Measurements from ENCODE around the gene TRERF1. TPM values are rescaled to one million over a fixed set of nuclear protein-coding genes. Genes with fewer than 3 reads are reported as not detected.
A peak's percentile ranks its signal among the peaks of the same experiment; 100 is the strongest.

TRERF1 gene
- polyA plus RNA-seq, 1 donor (not counting 4 experiments of a cell fraction or from before 2014, with no cell fraction given), result 4.8 TPM

DNA sequence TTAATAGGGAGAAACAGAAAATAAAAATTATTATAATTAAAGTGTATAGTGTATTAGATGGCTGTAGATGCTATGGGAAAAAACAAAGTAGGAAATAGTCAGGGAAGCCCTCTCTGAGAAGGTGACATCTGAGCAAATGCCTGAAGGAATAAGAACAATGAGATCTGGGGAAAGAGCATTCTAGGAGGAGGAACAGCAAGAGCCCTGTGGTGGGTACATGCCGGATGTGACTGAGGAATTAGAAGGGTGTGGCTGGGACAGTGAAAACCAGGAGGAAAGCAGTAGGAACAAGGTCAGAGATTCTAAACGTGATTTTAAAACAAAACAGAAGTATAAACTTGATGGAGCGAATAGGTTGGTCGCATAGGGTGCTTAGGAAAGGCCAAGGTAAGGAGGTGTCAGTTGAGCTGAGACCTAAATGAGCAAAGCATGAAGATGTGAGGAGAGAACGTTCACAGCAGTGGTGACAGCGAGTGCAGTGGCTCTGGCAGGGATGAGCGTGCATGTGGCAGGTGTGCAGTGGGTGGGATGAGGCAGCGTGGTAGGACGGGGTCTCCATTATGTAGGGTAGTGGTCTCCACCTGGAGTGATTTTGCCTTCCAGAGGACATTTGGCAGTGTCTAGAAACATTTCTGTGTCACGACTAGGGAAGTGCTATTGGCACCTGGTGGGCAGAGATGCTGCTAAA is 137.0 kb downstream of the TRERF1 start:
- dilution Hi-C loops (cut with MboI; ENCODE audit: extremely low pct_ligation_motif_present, low sequenced_read_pairs), result no loop called here
- H3K4me2 ChIP-seq (ENCODE audit: control insufficient read depth, extremely low read depth, insufficient read depth, low read depth, low read length), result peak overlapping the region; percentile 68
- TF ChIP-seq, protein P1, sequence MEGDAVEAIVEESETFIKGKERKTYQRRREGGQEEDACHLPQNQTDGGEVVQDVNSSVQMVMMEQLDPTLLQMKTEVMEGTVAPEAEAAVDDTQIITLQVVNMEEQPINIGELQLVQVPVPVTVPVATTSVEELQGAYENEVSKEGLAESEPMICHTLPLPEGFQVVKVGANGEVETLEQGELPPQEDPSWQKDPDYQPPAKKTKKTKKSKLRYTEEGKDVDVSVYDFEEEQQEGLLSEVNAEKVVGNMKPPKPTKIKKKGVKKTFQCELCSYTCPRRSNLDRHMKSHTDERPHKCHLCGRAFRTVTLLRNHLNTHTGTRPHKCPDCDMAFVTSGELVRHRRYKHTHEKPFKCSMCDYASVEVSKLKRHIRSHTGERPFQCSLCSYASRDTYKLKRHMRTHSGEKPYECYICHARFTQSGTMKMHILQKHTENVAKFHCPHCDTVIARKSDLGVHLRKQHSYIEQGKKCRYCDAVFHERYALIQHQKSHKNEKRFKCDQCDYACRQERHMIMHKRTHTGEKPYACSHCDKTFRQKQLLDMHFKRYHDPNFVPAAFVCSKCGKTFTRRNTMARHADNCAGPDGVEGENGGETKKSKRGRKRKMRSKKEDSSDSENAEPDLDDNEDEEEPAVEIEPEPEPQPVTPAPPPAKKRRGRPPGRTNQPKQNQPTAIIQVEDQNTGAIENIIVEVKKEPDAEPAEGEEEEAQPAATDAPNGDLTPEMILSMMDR (optimal IDR thresholded peaks at IDR 0.05 in 1 of 3, IDR thresholded peaks at IDR 0.05 in 1 of 3, conservative IDR thresholded peaks at IDR 0.05 in 1 of 3; ENCODE audit: extremely low read depth in 1 of 3, insufficient read depth in 2 of 3, low read length in 3 of 3), result no peak
- TF ChIP-seq EZH2 (IDR thresholded peaks at IDR 0.05; ENCODE audit: low read length), result no peak
- DNase-seq (ENCODE audit: low read depth, low spot score) (no peak), FAIRE-seq (peak; percentile 72)
- peaks cover 2% of the 10 kb centered on the region for H3K79me2 ChIP-seq (ENCODE audit: control insufficient read depth, insufficient read depth, low read length)
- H3K9me1 ChIP-seq (ENCODE audit: control insufficient read depth, extremely low read depth, insufficient read depth, low read length), result no peaks in the 10 kb centered on the region
- H3K4me3 ChIP-seq (ENCODE audit: control insufficient read depth in 2 of 3, extremely low read depth in 1 of 3, insufficient read depth in 2 of 3, low read depth in 1 of 3, low read length in 3 of 3), result no peak overlapping the region
- H3K36me3 ChIP-seq (ENCODE audit: control insufficient read depth in 2 of 2, extremely low read depth in 1 of 2, insufficient read depth in 2 of 2, low read length in 2 of 2), result peaks cover 0 to 11% of the 10 kb centered on the region in 2 experiments
- H3K27me3 ChIP-seq (ENCODE audit: control insufficient read depth, extremely low read depth, insufficient read depth, low read length), result no peaks in the 10 kb centered on the region
- H3K9ac ChIP-seq (ENCODE audit: control insufficient read depth, extremely low read depth, insufficient read depth, low read length), result no peak overlapping the region
- H3K27ac ChIP-seq (ENCODE audit: control insufficient read depth, insufficient read depth, low read length), result peak overlapping the region; percentile 61
- H3K4me1 ChIP-seq (ENCODE audit: control insufficient read depth, extremely low read depth, insufficient read depth, low read length), result peaks cover 35% of the 10 kb centered on the region
- no peaks in the 10 kb centered on the region for H3K9me3 ChIP-seq (ENCODE audit: control insufficient read depth, low read depth, low read length)
- no peak overlapping the region for H2AFZ ChIP-seq (ENCODE audit: control insufficient read depth, low read length)
- H4K20me1 ChIP-seq (ENCODE audit: control insufficient read depth, extremely low read depth, insufficient read depth, low read length), result no peaks in the 10 kb centered on the region

DNA sequence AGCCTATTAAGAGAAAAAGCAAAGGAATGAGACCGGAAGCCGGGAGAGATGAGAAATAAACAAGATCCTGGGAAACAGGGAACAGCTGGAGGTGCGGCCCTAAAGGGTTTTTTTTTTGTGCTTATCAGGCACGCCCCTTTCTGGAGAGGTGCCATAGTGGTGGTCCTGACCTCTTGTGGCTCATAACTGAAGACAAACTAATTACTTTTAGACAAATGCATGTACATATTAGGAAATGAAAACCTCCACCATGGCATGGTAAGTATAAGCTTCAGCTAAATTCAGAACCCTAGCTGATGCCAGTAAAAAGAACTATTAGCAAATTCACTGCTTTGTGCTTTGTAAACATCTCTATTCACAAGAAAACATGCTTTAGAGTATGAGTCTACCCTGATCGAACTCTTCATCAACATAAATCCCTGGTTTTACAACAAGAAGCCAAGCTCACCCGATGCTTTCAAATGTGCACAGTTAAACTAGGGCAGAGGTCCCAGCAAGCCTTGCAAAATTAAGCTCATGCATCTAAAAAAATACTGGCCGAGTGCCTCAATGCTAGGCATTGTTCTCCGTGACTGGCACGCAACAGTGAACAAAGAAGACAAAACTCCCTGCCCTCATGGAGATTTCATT is 137.7 kb downstream of the TRERF1 start:
- Histone ChIP-seq H3K27ac (ENCODE audit: control insufficient read depth, insufficient read depth, low read length) (peak overlapping the region; percentile 61), H3K36me3 (ENCODE audit: control insufficient read depth in 2 of 2, extremely low read depth in 1 of 2, insufficient read depth in 2 of 2, low read length in 2 of 2) (peaks cover 0 to 11% of the 10 kb centered on the region in 2 experiments), H3K4me2 (ENCODE audit: control insufficient read depth, extremely low read depth, insufficient read depth, low read depth, low read length) (peak overlapping the region; percentile 4), H3K27me3 (ENCODE audit: control insufficient read depth, extremely low read depth, insufficient read depth, low read length) (no peaks in the 10 kb centered on the region), H3K9ac (ENCODE audit: control insufficient read depth, extremely low read depth, insufficient read depth, low read length) (no peak overlapping the region), H3K9me3 (ENCODE audit: control insufficient read depth, low read depth, low read length) (no peaks in the 10 kb centered on the region), H4K20me1 (ENCODE audit: control insufficient read depth, extremely low read depth, insufficient read depth, low read length) (no peaks in the 10 kb centered on the region), H3K4me3 (ENCODE audit: control insufficient read depth in 2 of 3, extremely low read depth in 1 of 3, insufficient read depth in 2 of 3, low read depth in 1 of 3, low read length in 3 of 3) (no peak overlapping the region), H3K79me2 (ENCODE audit: control insufficient read depth, insufficient read depth, low read length) (peaks cover 2% of the 10 kb centered on the region), H3K9me1 (ENCODE audit: control insufficient read depth, extremely low read depth, insufficient read depth, low read length) (no peaks in the 10 kb centered on the region), H2AFZ (ENCODE audit: control insufficient read depth, low read length) (no peak overlapping the region), H3K4me1 (ENCODE audit: control insufficient read depth, extremely low read depth, insufficient read depth, low read length) (peaks cover 35% of the 10 kb centered on the region)
- FAIRE-seq (peak; percentile 43), DNase-seq (ENCODE audit: low read depth, low spot score) (no peak)
- dilution Hi-C loops (cut with MboI; ENCODE audit: extremely low pct_ligation_motif_present, low sequenced_read_pairs), result no loop called here
- TF ChIP-seq, protein P1 (optimal IDR thresholded peaks at IDR 0.05 in 1 of 3, IDR thresholded peaks at IDR 0.05 in 1 of 3, conservative IDR thresholded peaks at IDR 0.05 in 1 of 3; ENCODE audit: extremely low read depth in 1 of 3, insufficient read depth in 2 of 3, low read length in 3 of 3), result no peak
- TF ChIP-seq EZH2 (IDR thresholded peaks at IDR 0.05; ENCODE audit: low read length), result no peak

Measured in keratinocyte (primary cell).